MM.1S (cell line): ENCODE measurements around the gene GFRA1.

ENCODE experiments used
- CTCF ChIP-seq: fragments of 300-600 bp; sonication (generic); IDR thresholded peaks from 2 replicates; pipeline ENCODE4 v1.5.1; 2016; ENCODE audit warnings: antibody characterized with exemption, low read length, mixed read lengths
- EZH2 ChIP-seq: fragments of 300-600 bp; sonication (generic); optimal IDR thresholded peaks from 2 replicates; pipeline ENCODE3; 2017; ENCODE audit warnings: low read depth, mild to moderate bottlenecking, antibody characterized with exemption, low read length, mixed read lengths
- EZH2phosphoT487 ChIP-seq: fragments of 300-600 bp; sonication (generic); IDR thresholded peaks from 2 replicates; pipeline ENCODE4 v1.6.1; 2018; ENCODE audit warnings: antibody characterized with exemption, low read length

- no peak for TF ChIP-seq EZH2
- no peak for TF ChIP-seq CTCF
- TF ChIP-seq EZH2phosphoT487, result no peak
Measured at GRCh38 chr10:116071453-116072148, 201.4 kb downstream of the GFRA1 start.
